GM12873 (cell line): Measurements from ENCODE around the gene IL2RG.

Experiments used
- TF ChIP-seq, protein P1 (sequence below): IDR thresholded peaks from 2 replicates; pipeline ENCODE4 v1.5.1; 2012; ENCODE audit warnings: low read depth, mild to moderate bottlenecking, moderate library complexity, low read length, control low read depth; ENCODE audit not compliant: insufficient read depth; ENCODE audit errors: missing control alignments

IL2RG gene

DNA sequence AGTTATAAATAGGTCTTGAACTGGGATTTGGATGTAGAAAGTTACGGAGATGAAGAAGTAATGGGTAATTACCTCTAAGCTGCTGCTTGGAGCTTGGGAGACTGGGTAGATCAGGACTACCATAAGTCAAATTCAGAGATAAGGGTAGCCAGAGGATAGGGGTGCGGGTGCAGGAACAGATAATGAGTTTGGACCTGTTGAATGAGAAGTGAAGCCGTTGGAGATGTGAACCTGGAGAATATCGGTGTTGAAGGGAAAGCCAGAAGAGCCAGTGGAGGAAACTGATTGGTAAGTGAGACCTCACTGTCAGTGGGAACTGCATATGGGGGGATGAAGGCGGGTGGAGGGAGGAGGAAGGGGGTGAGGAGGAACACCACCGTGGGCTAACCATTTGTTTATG lies 16.3 kb downstream of the IL2RG start:
- TF ChIP-seq, protein P1, sequence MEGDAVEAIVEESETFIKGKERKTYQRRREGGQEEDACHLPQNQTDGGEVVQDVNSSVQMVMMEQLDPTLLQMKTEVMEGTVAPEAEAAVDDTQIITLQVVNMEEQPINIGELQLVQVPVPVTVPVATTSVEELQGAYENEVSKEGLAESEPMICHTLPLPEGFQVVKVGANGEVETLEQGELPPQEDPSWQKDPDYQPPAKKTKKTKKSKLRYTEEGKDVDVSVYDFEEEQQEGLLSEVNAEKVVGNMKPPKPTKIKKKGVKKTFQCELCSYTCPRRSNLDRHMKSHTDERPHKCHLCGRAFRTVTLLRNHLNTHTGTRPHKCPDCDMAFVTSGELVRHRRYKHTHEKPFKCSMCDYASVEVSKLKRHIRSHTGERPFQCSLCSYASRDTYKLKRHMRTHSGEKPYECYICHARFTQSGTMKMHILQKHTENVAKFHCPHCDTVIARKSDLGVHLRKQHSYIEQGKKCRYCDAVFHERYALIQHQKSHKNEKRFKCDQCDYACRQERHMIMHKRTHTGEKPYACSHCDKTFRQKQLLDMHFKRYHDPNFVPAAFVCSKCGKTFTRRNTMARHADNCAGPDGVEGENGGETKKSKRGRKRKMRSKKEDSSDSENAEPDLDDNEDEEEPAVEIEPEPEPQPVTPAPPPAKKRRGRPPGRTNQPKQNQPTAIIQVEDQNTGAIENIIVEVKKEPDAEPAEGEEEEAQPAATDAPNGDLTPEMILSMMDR: no peak

DNA sequence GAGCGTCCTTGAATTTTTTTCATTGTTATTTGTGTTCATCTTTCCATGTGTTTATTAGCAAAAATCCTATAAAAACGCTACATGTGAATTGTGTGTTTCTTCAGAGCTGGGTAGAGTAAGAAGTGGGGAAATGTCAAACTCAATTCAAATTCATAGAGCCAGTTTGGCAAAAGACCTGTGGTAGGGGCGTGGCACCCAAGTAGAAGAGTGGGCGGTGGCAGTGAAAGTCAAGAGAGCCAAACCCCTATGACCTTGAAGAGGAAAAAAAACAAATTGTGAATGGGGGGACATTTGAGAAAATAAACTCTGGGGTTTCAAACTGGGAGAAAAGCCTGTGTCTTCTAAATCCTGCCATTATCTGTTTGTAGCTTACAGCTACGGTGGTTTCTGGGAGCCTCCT lies 20.1 kb downstream of the IL2RG start:
- TF ChIP-seq, protein P1: no peak

DNA sequence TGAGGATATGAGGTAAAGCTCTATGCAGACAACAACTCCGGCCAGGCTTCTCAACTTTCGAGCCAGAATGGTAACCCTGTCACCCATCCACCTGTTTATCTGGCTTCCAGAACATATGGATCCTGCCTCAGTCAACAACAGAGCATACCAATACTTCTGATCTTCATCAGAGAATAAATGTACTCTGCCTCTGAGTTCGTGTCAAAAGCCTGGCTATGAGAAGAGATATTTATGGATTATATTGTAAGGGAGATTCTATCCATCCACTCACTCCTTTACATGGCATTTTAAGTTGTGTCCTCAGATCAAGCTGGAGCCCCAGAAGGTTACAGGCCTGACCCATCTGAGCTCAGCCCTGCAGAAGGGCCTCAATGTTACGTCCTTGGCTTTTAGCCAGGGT lies 25.5 kb downstream of the IL2RG start:
- TF ChIP-seq, protein P1: no peak

DNA sequence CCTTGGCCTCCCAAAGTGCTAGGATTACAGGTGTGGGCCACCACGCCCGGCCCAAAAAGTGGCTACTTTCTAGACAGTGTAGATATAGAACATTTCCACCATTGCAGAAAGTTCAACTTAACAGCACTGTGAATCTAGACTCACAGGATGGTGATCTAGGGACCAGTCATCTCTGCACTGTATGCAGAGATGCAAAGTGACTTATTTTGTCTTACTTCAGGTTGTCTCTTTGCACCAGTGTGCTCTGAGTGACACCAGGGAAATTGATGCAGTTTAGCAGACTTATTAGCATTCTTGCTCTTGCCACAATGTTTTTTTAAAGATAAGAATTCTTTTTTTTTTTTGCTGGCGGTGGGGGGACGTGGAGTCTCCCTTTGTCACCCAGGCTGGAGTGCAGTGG lies 28.6 kb downstream of the IL2RG start:
- TF ChIP-seq, protein P1: no peak

DNA sequence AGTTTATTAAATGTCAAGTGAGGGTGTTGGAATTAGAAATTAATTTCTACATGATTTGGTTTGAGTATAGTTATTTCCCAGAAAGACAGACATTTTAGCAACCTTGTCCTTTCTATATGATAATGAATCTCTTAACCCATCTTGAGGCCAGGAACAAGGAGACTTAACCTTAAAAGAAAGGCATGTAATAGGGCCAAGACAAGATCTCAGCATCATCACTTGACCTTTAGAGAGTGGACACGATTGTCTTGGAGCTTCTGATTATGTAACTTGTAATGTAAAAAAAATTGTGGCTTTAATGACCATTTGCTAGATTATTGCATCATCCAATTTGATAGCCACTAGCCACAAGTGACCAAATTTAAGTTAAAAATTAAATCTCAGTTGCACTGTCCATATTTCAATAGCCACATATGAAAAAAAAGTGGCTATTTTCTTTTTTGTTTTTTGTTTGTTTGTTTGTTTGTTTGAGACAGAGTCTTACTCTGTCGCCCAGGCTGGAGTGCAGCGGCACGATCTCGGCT lies 29.2 kb downstream of the IL2RG start:
- TF ChIP-seq, protein P1: no peak

DNA sequence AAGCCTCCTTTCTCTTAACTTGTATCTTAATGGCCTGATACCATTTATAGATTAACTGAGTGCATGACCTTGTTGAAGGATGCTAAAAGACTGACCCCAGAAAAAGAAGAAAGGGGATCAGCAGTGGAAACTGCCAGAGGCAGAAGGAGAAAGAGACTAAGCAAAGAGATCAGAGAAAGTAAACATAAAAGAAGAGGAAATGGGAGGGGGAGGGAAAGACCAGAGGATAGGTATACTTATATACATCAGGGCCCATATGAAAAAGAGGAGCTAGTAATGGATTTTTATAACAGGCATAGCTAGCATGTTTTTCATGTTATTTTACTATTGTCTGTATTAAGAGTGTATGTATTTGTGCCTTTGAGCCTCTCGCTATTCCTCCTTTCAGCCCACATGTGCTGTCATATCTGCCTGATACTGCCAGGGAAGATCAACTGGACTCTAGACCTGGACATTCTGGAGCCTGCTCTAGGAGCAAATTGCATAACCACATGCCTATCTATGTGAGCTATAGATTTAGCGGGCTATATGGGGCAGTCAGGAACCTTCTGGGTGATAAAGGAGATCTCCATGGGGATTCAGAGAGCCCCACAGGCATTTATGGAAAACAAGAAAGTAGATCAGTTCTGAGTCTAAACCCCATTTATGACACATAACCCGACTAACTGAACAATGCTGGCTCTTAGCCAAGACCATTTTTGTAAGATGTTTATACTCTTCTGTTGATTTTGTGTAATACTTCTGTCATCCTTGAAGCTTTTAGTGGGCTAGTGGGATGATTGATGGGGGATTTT lies 29.9 kb downstream of the IL2RG start:
- TF ChIP-seq, protein P1: no peak

DNA sequence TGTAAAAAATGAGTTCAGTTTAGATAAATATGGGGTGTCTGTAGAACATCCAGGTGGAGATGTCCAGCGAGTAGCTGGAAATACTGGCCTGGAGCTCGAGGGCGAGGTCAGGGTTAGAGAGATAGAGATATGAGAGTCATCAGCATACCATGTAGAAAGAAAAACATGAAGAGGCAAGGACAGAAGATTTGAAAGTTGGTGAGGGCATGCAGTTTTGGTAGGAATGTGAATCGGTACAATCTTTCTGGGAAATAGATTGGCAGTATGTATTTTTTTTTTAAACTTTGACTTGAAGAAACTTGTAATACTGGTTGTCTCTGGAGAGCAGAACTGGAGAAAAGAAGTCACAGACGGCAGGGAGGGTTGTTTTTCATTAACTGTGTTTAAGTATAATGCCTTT lies 40.8 kb downstream of the IL2RG start:
- TF ChIP-seq, protein P1: no peak
